OCI-LY3 (cell line): ENCODE data around the gene RAB20.

Experiments used
- CTCF ChIP-seq: fragments of 200-600, 300-600 bp; sonication (generic); IDR thresholded peaks from 2 replicates; pipeline ENCODE4 v1.5.1; 2014; ENCODE audit warnings: antibody characterized with exemption, low read length, low read depth
- EZH2phosphoT487 ChIP-seq: fragments of 200-600 bp; shearing (Covaris generic); IDR thresholded peaks from 2 replicates; pipeline ENCODE4 v1.6.1; 2018; ENCODE audit warnings: antibody characterized with exemption, mixed run types, low read depth

GRCh38 chr13:110541526-110541920 is 20.0 kb downstream of the RAB20 start:
- no peak for TF ChIP-seq CTCF
- no peak for TF ChIP-seq EZH2phosphoT487
